B cell (primary cell): ENCODE results near the gene AMPH.

Experiments used
- CTCF ChIP-seq: fragments of 200-600 bp; IDR thresholded peaks from one replicate; pipeline ENCODE4 v1.8.0; 2022; ENCODE audit warnings: antibody characterized with exemption, mild to moderate bottlenecking
- EZH2 ChIP-seq: IDR thresholded peaks from 2 replicates; pipeline ENCODE4 v1.6.1; 2012; ENCODE audit warnings: borderline replicate concordance, low read depth, mild to moderate bottlenecking, moderate library complexity, low read length; ENCODE audit not compliant: insufficient read depth, poor library complexity, severe bottlenecking

DNA sequence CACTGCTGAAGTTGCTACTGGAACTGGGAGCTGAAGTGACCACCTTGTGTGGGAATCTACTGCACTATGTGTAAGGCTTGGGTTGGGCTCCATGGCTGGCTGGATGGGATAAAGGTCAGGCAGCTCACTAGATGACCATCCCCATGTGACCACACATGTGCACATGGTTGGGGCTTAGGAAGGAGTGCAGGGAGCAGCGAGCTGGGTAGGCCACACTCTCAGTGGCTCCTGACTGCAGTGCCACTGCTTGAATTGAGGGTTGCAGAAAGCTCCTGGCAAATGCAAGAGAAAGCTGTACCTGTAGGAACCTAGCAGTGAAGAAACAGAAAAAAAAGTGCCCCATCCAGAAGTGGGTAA, 47.5 kb upstream of the AMPH start:
- no peak for TF ChIP-seq CTCF
- no peak for TF ChIP-seq EZH2
